Natural killer cell (primary cell): ENCODE data around the gene FBXW10B. TPM values are rescaled to one million over a fixed set of nuclear protein-coding genes. Genes with fewer than 3 reads are reported as not detected.
"Not testable (repeated sequence)": the region's sequence is repeated elsewhere in the genome, so short reads cannot be mapped to it uniquely, and the experiment has no call there.

Source experiments
- ATAC-seq, 3 donors: fragments of 150-1000 bp in 2 of 3; fragments of 200-7000 bp in 1 of 3; cut with Tn5 transposase; 1 replicate in 1 of 3; 2 replicates in 2 of 3; pipeline ENCODE4 v1.10.0; 2021; ENCODE audit warnings: mild to moderate bottlenecking in 2 of 3, moderate library complexity in 2 of 3
- DNase-seq, 2 donors: peaks; one replicate each; pipeline versions ENCODE4 v3.0.0 to v3.0.0-alpha.2; 2013 to 2021; ENCODE audit warnings: mixed read lengths in 1 of 2
- H3K27ac ChIP-seq: one replicate; pipeline ENCODE4 v1.5.1; 2013; ENCODE audit warnings: mild to moderate bottlenecking, low read length
- H3K27me3 ChIP-seq: one replicate; pipeline ENCODE4 v1.6.1; 2013; ENCODE audit warnings: low read length; ENCODE audit not compliant: control insufficient read depth, insufficient read depth
- H3K36me3 ChIP-seq: one replicate; pipeline ENCODE4 v1.6.1; 2013; ENCODE audit warnings: low read length; ENCODE audit not compliant: control insufficient read depth, insufficient read depth
- H3K4me1 ChIP-seq: one replicate; pipeline ENCODE4 v1.6.1; 2013; ENCODE audit warnings: low read length; ENCODE audit not compliant: control insufficient read depth, insufficient read depth
- H3K4me3 ChIP-seq: one replicate; pipeline ENCODE4 v1.5.1; 2013; ENCODE audit warnings: low read length
- H3K9me3 ChIP-seq: one replicate; pipeline ENCODE4 v1.6.1; 2013; ENCODE audit warnings: low read length; ENCODE audit not compliant: control insufficient read depth, insufficient read depth
- H3K27ac Mint-ChIP-seq, 2 donors: one replicate each; pipeline ENCODE4 v1.8.0; 2022; ENCODE audit warnings: mild to moderate bottlenecking in 2 of 2, mixed read lengths in 2 of 2, moderate library complexity in 1 of 2
- H3K27me3 Mint-ChIP-seq, 2 donors: one replicate each; pipeline ENCODE4 v1.8.0; 2022; ENCODE audit warnings: low read depth in 2 of 2, mixed read lengths in 2 of 2
- H3K36me3 Mint-ChIP-seq: one replicate; pipeline ENCODE4 v1.8.0; 2022; ENCODE audit warnings: mixed read lengths
- H3K4me1 Mint-ChIP-seq, 2 donors: one replicate each; pipeline ENCODE4 v1.8.0; 2022; ENCODE audit warnings: mixed read lengths in 2 of 2
- H3K4me3 Mint-ChIP-seq: one replicate; pipeline ENCODE4 v1.8.0; 2022; ENCODE audit warnings: mild to moderate bottlenecking, moderate library complexity, mixed read lengths
- H3K9me3 Mint-ChIP-seq, 2 donors: one replicate each; pipeline ENCODE4 v1.8.0; 2022; ENCODE audit warnings: mixed read lengths in 2 of 2
- WGBS: methylation state at CpG from one replicate; pipeline ENCODE4 v1.1.7; 2013; ENCODE audit warnings: missing lambda C conversion rate; ENCODE audit not compliant: insufficient coverage; 5-methylcytosine and 5-hydroxymethylcytosine counted together
- intact Hi-C: fragments of 100-400 bp; cut with micrococcal nuclease; formaldehyde crosslinking; loops from one replicate; pipeline ENCODE4 v1.14.2; 2022
- total RNA-seq, 4 donors: library from RNA; stranded (reverse); fragments of 120-200 nt in 1 of 4; gene quantifications; one replicate each; pipeline versions ENCODE4 v1.2.3 to v1.2.4, GENCODE V29; 2013 to 2022
- TF ChIP-seq, protein P1 (sequence below): fragments of 200-600 bp; IDR thresholded peaks from one replicate; pipeline ENCODE4 v1.8.0; 2022; ENCODE audit warnings: antibody characterized with exemption

FBXW10B gene
- total RNA-seq, 3 donors from 2014 or later (not counting 1 experiment from before 2014, with no cell fraction given) = 0.79 TPM; not detected in 2

DNA sequence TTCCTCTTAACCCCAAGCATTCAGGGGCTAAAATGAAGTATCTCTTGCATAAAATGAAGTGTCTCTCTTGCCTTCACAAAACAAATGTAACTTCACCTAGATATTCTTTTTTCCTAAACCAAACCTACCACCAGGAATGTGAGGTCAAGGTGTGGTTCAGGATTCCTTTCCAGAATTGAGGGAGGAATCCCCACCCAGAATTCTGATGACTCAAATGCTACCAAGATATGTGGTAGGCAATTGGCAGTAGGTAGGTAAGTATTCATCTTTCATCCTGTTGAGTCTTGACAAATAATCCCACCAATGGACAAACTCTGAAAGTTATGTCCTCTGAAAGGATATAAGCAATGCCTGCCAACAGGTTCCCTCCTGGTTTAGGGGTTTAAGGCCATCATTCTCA lies 38.4 kb upstream of the FBXW10B start:
- Histone ChIP-seq H3K27me3 (no peaks in the 10 kb centered on the region), H3K36me3 (no peaks in the 10 kb centered on the region), H3K27ac (no peak overlapping the region), H3K9me3 (no peaks in the 10 kb centered on the region), H3K4me3 (no peak overlapping the region), H3K4me1 (no peaks in the 10 kb centered on the region)
- Mint-ChIP-seq H3K27me3 (no peaks in the 10 kb centered on the region), H3K4me1 (peaks cover 0 to 4% of the 10 kb centered on the region in 2 donors), H3K36me3 (no peaks in the 10 kb centered on the region), H3K4me3 (no peak overlapping the region), H3K27ac (no peak overlapping the region), H3K9me3 (no peaks in the 10 kb centered on the region)
- TF ChIP-seq, protein P1, sequence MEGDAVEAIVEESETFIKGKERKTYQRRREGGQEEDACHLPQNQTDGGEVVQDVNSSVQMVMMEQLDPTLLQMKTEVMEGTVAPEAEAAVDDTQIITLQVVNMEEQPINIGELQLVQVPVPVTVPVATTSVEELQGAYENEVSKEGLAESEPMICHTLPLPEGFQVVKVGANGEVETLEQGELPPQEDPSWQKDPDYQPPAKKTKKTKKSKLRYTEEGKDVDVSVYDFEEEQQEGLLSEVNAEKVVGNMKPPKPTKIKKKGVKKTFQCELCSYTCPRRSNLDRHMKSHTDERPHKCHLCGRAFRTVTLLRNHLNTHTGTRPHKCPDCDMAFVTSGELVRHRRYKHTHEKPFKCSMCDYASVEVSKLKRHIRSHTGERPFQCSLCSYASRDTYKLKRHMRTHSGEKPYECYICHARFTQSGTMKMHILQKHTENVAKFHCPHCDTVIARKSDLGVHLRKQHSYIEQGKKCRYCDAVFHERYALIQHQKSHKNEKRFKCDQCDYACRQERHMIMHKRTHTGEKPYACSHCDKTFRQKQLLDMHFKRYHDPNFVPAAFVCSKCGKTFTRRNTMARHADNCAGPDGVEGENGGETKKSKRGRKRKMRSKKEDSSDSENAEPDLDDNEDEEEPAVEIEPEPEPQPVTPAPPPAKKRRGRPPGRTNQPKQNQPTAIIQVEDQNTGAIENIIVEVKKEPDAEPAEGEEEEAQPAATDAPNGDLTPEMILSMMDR = no peak
- intact Hi-C loops = no loop called here
- DNase-seq (no peak), ATAC-seq (no peak)

DNA sequence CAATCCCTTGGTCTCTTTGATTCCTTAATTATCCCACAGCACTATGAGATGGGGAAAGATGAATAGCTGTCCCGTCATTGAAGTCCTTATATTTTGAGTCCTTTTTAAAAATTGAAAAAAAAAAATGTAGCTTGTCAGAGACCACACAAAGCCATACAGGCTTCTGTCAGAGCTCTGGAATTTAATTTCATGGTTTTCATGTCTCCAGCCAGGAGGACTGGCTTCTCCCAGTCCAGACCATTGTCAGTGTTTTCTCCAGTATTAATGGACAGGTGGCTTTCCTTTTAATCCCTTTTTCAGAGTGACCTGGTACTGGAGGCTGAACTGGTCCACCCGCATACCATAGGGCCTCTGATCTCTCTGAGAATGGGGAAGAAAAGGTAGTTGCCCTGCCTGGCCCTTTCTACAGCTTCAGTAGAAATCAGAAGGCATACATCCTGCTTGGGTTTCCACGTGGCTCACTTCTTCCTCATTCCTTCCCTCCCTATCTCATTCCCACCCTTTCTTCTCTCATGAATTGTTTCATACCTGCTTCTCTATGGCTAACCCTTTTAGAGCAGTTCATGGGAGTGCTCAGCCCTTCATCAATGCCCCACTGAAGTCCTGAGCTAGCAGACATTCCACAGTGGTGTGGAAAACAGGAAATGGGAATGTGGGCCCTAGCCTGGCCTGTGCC lies 35.5 kb upstream of the FBXW10B start:
- Histone ChIP-seq H3K27ac (no peak overlapping the region), H3K27me3 (no peaks in the 10 kb centered on the region), H3K4me1 (peaks cover 7% of the 10 kb centered on the region), H3K36me3 (no peaks in the 10 kb centered on the region), H3K9me3 (no peaks in the 10 kb centered on the region), H3K4me3 (no peak overlapping the region)
- TF ChIP-seq, protein P1 = no peak
- Mint-ChIP-seq H3K36me3 (no peaks in the 10 kb centered on the region), H3K27me3 (no peaks in the 10 kb centered on the region), H3K4me1 (peaks cover 7% of the 10 kb centered on the region in 2 donors), H3K27ac (no peak overlapping the region), H3K9me3 (no peaks in the 10 kb centered on the region), H3K4me3 (no peak overlapping the region)
- 65% methylated on average over 2 of the region's 3 CpGs for WGBS
- no peak for ATAC-seq
- no peak for DNase-seq
- intact Hi-C loops = no loop called here

DNA sequence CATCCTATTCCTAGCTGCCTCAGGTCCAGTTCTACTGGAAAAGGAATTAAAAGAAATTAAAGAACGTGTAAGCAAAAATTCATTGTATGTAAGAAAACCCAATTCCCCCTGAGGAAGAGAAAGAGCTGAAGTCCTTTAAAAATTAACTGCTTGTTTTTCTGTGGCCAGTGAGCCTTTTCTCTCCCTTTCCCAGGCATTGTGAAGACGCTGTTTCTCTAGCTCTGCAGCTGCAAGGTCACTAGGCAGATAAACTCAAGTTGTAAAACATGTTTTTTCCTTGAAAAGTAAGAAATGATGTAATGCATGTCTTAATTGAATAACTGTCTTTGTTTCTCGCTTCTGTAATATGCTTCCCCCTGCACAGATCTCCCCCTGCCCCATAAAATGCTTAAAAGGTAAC lies 34.9 kb upstream of the FBXW10B start:
- intact Hi-C loops, ATAC-seq: not testable (repeated sequence)
- WGBS = 91% methylated on average over 3 of the region's 3 CpGs

DNA sequence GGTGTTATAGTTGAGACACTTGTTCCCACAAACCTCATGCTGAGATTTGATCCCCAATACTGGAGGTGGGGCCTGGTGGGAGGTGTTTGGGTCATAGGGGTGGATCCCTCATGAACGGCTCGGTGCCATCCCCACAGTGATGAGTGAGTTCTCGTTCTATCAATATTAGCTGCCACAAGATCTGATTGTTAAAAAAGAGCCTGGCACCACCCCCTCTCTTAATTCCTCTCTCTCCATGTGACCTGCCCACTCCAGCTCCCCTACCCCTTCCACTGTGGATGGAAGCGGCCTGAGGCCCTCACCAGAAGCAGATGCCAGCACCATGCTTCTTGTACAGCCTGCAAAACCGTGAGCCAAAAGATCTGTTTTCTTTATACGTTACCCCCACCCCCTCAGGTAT lies 33.5 kb upstream of the FBXW10B start:
- Histone ChIP-seq H3K27ac (no peak overlapping the region), H3K36me3 (no peaks in the 10 kb centered on the region), H3K27me3 (no peaks in the 10 kb centered on the region), H3K4me3 (no peak overlapping the region), H3K4me1 (peaks cover 7% of the 10 kb centered on the region), H3K9me3 (no peaks in the 10 kb centered on the region)
- no peak overlapping the region for H3K4me3 Mint-ChIP-seq
- DNase-seq (no peak), ATAC-seq (no peak)
- no peaks in the 10 kb centered on the region for H3K27me3 Mint-ChIP-seq
- H3K36me3 Mint-ChIP-seq = no peaks in the 10 kb centered on the region
- intact Hi-C loops = no loop called here
- WGBS = 88% methylated on average over 6 of the region's 6 CpGs
- H3K27ac Mint-ChIP-seq = no peak overlapping the region
- no peaks in the 10 kb centered on the region for H3K9me3 Mint-ChIP-seq
- TF ChIP-seq, protein P1 = no peak
- peaks cover 7% of the 10 kb centered on the region in 2 donors for H3K4me1 Mint-ChIP-seq

More for the DNA sequence above, 34.9 kb upstream of the FBXW10B start:
- not testable (repeated sequence) for DNase-seq, H3K9me3 ChIP-seq, H3K27me3 ChIP-seq, H3K27me3 Mint-ChIP-seq, H3K9me3 Mint-ChIP-seq, H3K36me3 ChIP-seq, H3K4me3 ChIP-seq, H3K27ac ChIP-seq, H3K4me3 Mint-ChIP-seq, H3K4me1 Mint-ChIP-seq, H3K36me3 Mint-ChIP-seq, H3K4me1 ChIP-seq, H3K27ac Mint-ChIP-seq
